Fibroblast of the conjunctiva (primary cell): Measurements from ENCODE around the gene ALPK3.
A peak's percentile ranks its signal among the peaks of the same experiment; 100 is the strongest.

ENCODE experiments used
- DNase-seq: peaks from one replicate; pipeline ENCODE4 v3.0.0-alpha.2; 2010; ENCODE audit warnings: low read depth

The ALPK3 gene

DNA sequence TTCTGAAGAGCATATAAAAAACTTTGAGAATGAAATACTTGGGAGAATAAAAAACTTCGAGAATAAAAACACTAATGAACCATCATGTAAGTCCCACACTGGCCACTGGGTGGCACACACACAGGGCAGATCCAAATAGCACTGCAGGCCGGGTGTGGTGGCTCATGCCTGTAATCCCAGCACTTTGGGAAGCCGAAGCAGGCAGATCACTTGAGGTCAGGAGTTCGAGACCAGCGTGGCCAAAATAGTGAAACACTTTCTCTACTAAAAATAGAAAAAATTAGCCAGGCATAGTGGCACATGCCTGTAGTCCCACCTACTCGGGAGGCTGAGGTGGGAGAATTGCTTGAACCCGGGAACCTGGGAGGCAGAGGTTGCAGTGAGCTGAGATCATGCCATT, 28.5 kb downstream of the ALPK3 start:
- DNase-seq = peak; percentile 60

DNA sequence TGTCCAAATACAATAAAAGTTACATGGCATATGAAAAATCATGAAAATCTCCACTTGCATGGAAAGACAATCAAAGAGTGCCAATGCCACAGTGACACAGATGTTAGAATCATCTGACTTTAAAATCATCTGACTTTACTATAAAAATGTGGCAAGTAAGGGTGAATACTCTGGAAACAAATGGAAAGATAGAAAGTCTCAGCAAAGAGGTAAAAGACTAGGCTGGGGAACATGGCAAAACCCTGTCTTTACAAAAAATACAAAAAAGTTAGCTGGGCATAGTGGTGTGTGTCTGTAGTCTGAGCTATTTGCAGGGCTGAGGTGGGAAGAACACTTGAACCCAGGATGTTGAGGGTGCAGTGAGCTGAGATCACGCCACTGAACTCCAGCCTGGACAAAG, 29.1 kb downstream of the ALPK3 start:
- no peak for DNase-seq

DNA sequence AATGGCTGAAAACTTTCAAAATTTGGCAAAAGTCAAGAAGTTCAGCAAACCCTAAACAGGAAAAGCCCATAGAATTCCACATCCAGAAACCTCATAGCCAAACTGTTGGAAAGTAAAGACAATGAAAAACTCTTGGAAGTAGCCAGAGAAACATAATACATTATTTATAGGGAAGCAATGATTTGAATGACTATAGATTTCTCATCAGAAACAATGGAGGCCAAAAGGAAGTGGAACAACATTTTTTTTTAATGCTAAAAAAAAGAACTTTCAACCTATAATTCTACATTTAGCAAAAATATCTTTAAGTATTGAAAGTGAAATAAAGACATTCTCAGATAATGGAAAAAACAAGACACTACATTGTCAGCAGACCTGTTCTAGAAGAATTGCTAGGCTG, 30.2 kb downstream of the ALPK3 start:
- no peak for DNase-seq

DNA sequence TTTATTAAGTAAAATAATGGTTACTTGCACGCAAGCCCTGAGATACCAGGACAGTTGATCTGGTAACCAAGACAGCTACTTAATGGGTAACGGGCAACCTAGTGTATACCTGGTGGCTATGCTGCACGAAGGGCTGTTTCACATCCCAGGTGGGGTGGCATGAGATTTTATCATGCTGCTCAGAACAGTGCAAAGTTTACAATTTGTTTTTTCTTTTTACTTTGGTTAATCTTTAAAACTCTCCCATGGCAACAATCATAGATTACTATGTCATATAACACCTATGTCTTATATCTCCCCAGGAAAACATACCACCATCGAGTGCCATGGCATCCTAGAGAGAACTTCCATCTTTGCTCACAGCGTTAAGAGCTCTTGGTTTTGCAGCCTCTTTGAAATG, 35.1 kb downstream of the ALPK3 start:
- no peak for DNase-seq

DNA sequence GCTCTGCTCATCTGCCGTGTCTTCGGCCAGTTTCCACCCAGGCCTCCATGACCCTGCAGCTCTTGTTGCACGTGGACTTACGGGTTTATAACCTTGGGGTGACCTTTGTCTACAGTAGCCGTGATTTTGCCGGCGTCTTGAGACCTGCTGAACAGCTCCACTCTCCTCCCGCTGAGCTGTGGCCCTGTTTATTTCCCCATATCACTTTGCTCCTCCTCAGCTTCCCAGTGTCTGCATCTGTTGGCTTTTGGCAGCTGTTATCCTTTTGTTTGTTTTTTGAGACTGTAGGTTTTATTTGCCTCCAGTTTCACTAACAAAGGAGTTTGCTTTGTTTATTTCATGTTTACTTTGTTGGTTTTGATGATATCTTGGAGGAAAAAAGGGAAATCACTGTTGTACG, 38.0 kb downstream of the ALPK3 start:
- DNase-seq = no peak

DNA sequence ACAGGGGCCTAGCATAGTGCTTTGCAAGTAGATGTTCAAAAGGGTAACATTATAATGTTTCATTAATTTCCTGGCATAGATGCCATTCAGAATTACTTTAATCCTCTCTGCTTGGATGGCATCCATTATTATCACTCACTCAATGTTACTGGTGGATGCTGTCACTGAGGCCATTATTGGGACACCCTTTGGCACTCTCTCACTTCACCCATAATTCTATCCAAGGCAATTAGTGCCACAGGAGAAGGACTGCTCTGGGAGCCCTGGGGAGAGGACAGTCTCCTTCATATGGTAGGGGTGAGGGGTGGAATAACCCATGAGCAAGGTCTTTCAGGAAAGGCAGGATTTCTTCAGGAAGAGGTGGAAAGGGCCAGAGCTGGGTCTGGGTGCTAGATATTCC, 38.6 kb downstream of the ALPK3 start:
- DNase-seq = no peak

DNA sequence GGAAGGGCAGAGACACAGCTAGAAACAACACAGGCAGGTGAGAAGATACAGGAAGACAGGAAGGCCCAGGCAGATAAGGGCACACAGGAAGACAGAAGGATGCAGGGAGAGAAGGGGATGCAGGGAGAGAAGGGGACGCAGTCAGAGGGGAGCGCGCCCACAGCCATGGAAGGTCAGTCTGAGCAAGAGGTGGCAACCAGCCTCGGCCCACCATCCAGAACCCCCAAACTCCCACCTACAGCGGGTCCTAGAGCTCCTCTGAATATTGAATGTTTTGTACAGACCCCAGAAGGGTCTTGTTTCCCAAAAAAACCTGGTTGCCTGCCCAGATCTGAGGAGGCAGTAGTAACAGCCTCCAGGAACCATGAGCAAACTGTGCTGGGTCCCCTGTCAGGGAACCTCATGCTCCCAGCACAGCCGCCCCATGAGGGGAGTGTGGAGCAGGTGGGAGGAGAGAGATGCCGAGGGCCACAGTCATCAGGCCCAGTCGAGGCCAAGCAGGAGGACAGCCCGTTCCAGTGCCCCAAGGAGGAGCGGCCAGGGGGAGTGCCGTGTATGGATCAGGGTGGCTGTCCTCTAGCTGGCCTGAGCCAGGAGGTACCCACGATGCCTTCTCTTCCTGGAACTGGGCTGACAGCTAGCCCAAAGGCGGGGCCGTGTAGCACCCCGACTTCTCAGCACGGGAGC, 39.7 kb downstream of the ALPK3 start:
- DNase-seq = no peak

DNA sequence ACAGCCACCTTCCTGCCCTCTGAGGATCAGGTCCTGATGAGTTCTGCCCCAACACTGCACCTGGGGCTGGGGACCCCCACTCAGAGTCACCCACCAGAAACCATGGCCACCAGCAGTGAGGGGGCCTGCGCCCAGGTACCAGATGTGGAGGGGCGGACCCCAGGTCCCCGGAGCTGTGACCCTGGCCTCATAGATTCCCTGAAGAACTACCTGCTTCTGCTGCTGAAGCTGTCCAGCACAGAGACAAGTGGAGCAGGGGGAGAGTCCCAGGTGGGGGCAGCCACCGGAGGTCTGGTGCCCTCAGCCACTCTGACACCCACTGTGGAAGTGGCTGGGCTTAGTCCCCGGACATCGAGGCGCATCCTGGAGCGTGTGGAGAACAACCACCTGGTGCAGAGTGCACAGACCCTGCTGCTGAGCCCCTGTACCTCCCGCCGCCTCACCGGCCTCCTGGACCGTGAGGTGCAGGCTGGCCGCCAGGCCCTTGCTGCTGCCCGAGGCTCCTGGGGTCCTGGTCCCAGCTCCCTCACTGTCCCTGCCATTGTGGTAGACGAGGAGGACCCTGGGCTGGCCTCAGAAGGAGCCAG, 40.4 kb downstream of the ALPK3 start:
- DNase-seq = no peak

DNA sequence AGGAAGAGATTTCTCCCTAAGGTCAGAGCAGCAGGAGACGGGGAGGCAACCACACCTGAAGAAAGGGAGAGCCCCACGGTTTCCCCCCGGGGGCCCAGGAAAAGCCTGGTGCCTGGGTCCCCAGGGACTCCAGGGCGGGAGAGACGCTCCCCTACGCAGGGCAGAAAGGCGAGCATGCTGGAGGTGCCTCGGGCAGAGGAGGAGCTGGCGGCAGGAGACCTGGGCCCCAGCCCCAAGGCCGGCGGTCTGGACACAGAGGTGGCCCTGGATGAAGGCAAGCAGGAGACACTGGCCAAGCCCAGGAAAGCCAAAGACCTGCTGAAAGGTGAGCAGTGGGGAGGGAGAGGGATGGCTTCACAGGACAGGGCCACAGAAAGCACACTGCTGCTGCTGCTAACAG, 41.1 kb downstream of the ALPK3 start:
- no peak for DNase-seq

DNA sequence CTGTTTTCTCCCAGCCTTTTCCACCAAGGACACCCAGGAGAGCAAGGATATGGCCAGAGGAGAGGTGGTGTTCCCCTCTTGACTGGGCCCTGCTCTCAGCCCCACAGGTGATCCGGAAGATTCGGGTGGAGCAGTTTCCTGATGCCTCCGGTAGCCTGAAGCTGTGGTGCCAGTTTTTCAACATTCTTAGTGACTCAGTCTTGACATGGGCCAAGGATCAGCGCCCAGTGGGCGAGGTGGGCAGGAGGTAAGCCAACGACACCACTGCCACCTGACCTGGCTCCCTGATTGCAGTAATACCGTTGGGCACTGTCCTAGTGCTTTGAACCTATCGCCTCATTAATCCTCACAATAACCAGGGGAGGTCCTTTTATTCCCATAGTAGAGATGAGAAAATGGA, 42.0 kb downstream of the ALPK3 start:
- DNase-seq = no peak

DNA sequence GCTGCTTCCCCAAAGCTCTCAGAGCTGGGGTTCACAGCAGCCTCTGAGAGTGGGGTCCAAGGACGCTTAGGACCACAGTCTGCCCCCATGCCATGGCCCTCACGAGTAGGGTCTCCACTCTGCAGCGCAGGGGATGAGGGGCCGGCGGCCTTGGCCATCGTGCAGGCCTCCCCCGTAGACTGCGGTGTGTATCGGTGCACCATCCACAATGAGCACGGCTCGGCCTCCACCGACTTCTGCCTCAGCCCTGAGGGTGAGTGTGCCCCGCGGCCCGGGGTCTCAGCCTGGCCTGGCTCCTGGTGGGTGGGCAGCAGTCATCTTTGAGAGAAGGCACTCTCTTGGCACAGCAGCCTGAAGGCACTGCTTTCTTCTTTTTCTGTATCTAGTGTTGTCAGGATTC, 42.5 kb downstream of the ALPK3 start:
- DNase-seq = no peak

DNA sequence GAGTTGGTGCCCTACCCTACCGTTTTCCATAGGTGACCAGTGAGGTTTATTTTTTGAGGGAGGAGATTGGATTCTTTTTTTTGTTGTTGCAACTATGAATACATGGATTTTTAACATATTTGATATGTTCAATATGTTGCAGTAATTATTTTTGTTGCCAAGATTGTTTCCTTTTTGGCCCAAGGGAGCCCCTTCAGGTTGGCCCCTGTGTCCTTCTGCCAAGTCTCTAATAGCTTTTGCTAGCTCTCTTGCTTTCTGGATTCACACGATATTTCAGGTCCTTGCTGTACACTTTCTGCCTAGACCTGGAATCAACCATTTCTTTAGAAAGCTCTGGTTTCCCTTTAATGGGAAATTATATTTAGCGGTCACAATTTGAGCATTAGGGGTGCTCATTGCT, 44.6 kb downstream of the ALPK3 start:
- DNase-seq = no peak

DNA sequence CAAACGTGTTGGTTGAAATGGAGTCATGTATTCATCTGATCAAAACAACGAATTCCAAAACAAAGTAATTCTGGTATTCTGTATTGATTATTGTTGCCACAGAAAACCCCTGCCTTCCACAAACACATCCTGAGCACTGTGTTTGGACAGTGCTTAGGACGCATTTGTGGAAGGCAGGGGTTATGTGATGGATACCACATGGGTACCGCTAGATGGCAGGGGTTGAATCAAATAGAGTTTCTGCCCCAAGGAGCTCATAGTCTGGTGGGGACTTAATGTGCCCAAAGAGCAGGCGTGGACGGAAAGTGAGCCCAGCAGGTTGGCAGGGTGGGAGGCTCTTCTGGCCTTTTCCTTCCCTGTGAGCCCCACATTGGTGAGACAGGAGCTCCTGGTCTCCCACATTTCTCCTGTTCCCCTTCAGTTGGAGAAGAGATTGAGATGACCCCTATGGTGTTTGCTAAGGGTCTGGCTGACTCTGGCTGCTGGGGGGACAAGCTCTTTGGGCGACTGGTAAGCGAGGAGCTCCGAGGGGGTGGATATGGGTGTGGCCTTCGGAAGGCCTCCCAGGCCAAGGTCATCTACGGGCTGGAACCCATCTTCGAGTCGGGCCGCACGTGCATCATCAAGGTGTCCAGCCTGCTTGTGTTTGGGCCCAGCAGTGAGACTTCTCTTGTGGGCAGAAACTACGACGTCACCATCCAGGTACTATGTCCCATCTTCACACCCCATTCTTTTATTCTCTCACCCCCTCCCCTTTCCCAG, 45.2 kb downstream of the ALPK3 start:
- DNase-seq = no peak

DNA sequence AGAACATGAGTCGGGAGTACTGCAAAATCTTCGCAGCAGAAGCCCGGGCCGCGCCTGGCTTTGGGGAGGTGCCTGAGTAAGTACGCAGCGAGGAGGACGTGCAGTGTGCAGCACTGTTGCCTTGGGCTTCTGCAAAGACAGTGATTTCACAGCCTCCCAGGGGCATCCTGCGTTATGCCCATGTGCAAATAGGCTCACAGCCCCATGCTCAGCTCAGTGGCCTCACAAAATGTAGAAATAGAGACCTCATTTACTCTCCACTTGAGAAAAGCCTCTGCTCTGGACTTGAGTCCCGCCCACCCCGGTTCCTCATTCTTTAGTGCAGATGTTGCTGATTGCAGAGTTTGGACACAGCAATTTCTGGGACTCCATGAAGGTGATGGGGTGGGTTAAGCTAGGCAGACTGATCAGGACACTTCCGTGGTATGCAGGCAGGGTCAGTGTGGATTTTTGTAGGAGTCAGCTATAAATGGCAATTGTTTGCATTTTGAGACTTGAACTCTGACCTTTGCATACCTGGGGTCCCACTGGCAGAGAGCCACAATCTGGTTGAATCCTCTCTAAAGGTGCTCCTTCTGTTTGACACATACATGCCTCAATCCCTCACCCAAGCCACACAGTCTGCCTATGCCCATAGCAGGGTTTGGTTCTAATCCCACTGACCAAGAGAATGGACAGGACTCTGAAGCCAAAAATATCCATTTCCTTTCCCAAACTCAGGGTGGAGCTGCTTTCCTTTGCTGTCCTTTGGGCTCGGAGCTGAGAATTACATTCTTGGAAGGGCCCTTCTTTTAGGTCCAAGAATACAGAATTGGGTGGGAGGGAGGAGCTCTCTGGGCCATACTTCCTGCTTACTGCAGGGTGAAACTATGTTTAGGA, 46.6 kb downstream of the ALPK3 start:
- DNase-seq = no peak

DNA sequence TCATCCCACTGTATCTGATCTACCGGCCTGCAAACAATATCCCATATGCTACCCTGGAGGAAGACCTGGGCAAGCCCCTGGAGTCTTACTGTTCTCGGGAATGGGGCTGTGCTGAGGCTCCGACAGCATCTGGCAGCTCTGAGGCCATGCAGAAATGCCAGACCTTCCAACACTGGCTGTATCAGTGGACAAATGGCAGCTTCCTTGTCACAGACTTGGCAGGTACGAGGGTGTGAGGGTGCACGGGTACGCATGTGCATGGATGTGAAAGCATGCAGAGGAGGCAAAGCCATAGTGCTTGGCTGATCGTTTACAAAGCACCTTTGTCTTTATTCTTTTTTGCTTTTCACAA, 47.3 kb downstream of the ALPK3 start:
- no peak for DNase-seq

DNA sequence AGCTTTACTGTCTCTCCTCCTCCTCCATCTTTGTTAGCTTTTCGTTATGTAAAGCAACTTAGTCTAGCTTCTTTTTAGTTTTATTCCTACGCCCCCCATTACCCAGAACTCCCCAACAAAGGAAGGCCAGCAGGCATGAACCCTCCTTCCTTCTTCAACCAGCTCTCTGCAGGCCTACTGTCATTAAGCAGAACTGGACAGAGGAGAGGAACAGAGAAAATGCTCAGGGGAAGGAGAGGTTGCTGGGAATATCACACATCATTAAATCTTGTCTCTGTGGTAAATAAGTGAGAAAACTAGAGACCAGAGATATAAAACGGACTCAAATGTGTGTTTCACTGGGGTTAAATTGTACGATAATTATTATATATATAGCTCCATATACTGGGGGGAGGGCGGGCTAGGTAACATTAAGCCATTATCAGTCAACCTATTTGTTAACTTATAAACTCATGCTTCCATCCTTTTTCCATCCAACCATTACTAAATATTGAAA, 48.0 kb downstream of the ALPK3 start:
- no peak for DNase-seq

DNA sequence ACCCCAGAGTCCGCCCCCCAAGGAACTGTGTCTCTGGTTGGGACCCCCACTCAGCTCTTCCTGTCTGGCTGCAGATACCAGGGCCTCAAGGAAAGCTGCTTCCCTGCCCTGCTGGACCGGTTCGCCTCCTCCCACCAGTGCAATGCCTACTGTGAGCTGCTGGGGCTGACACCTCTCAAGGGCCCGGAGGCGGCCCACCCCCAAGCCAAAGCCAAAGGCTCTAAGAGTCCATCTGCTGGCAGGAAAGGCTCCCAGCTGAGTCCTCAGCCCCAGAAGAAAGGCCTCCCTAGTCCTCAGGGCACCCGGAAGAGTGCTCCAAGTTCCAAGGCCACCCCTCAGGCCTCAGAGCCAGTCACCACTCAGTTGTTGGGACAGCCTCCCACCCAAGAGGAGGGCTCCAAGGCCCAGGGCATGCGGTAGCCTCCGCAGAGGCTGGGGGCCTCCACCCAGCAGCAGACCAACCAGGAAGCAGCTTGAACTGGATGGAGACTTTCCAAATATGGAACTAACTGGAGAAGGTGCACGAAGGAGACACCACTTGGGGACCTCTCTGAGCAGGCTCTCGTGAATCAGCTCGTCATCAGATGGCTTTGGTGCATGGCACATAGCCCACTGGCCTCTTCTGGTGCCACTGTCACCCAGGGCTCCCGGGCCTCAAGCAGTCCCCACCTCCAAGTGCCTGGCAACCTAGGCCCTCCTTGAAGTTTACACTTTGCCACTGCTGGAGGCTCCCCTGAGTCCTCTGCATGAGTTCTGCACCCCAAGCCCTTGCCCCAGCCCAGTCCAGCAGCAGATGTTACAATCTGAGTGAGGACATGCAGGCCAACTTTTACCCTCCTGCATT, 51.1 kb downstream of the ALPK3 start:
- no peak for DNase-seq

DNA sequence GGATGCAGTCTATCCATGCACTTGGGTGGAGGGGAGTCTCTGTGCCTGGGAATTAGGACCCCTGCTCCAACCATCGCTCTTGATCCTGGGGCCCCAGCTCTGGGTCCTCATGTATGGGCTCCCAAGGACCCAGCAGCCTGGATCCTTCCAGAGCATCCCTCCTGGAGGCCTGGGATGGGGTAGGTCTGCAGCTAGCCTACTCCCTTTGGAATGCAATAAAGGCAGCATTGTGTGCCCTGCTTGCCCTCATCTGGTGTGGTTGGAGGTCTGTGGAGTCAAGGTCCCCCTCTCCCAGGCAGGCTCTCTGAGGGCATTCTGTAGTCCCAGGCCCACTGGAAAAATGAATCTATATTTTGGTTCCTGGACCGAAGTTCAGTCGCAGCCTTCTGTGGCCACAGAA, 52.4 kb downstream of the ALPK3 start:
- DNase-seq = no peak

DNA sequence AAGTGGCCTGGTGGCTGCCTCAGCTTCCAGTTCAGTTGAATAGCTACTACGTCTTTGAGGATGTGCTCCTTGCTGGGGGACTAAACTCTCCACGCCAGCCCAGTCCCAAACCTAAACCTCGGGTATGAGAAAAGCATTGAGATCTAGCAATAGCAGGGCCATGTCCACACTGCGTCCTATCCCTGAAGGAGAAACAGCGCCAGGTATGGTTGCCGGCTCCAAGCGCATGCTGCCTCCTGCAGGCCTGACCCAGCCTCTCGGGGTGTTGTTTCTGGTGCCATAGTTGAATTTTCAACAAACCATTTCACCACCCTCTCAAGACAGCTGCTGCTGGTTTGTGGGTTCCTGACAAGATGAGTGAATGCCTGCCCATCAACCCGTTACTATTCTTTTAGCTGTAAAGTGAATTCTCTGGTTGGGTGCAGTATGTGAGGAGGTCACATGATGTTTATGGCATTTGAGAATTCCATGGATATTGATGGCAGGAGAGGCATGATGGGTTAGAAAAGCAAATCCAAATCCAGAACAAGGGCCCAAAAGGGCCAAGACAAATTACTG, 54.4 kb downstream of the ALPK3 start:
- DNase-seq = no peak

DNA sequence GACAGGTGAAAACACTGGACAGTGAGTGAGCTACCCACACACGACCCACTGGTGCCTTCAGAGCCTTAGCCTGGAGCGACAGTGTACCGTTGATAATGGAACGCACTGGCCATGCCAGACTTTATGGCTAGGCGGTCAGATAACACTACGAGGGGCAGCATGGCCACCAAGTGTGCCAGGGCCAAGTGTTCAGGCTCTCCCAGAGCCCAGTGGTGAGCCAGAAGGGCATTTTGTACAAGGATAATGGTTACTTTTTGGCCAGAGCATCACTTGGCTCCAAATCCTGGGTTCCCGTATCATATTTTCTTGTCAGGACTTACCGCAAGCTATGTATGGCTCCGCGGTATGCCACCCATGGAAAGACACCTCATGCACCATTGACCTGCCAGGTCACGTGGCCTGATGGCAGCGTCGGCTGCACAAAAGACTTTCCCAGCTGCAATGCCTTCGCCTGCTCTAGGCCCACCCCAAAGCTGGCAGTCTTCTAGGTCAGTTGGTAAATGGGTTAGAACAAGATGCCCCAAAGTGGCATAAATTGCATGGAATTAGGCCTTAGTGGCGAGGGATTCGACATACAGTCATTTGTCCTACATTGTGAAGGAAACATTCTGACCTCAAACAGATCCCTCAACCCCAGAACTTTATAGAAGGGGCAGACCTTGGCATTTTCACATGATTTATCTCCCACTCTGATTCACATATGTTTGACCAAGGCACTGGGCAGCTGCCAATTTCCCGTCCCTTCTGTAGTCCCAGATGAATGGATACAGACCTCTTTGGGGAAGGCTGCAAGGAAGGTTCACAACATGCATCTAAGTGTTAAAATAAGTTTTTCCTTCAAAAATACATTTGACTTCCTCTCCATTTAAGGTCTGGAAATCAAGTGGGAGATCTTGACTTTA, 55.1 kb downstream of the ALPK3 start:
- DNase-seq = no peak
